Left ventricle myocardium inferior (tissue), 1 donor: ENCODE measurements around the gene KRT85. TPM values are rescaled to one million over a fixed set of nuclear protein-coding genes. Genes with fewer than 3 reads are reported as not detected.

Experiments used
- DNase-seq: peaks from one replicate; pipeline ENCODE4 v3.0.0-alpha.2; 2020
- H3K27ac ChIP-seq: fragments of 200-600 bp; replicated peaks from 2 replicates; pipeline ENCODE4 v1.8.0; 2021
- H3K27me3 ChIP-seq: fragments of 200-600 bp; 2 replicates; pipeline ENCODE4 v1.8.0; 2021; ENCODE audit warnings: low read depth
- H3K36me3 ChIP-seq: fragments of 200-600 bp; 2 replicates; pipeline ENCODE4 v1.8.0; 2021
- H3K4me1 ChIP-seq: fragments of 200-600 bp; 2 replicates; pipeline ENCODE4 v1.8.0; 2021
- H3K4me3 ChIP-seq: fragments of 200-600 bp; 2 replicates; pipeline ENCODE4 v1.8.0; 2021; ENCODE audit warnings: mild to moderate bottlenecking, moderate library complexity
- H3K9me3 ChIP-seq: fragments of 200-600 bp; replicated peaks from 2 replicates; pipeline ENCODE4 v1.8.0; 2021
- intact Hi-C: fragments of 100-400 bp; cut with micrococcal nuclease; formaldehyde crosslinking; loops from one replicate; pipeline ENCODE4 v1.11.0; 2022
- total RNA-seq: library from RNA; stranded (reverse); fragmentation: NEBNext Ultra II Directional; extraction: Animal tissue kit (Norgen Biotek cat#: 25700); gene quantifications from one replicate; pipeline ENCODE4 v1.2.1, GENCODE V29; 2021
- TF ChIP-seq, protein P1 (sequence below): fragments of 200-600 bp; IDR thresholded peaks from 2 replicates; pipeline ENCODE4 v1.8.0; 2021; ENCODE audit warnings: antibody characterized with exemption, mild to moderate bottlenecking, borderline replicate concordance
- donor health status: DM: no; HTN: yes; CAD: no; lungs with severe emphysema.

KRT85 gene
- total RNA-seq, 1 donor from 2014 or later, result not detected

GRCh38 chr12:52351196-52352059, 15.9 kb downstream of the KRT85 start:
- peaks cover 54% of the 10 kb centered on the region for H3K27me3 ChIP-seq
- no peak overlapping the region for H3K4me3 ChIP-seq
- no peaks in the 10 kb centered on the region for H3K36me3 ChIP-seq
- peaks cover 20% of the 10 kb centered on the region for H3K4me1 ChIP-seq
- H3K9me3 ChIP-seq, result no peaks in the 10 kb centered on the region
- intact Hi-C loops, result no loop called here
- DNase-seq, result peak; percentile 50
- TF ChIP-seq, protein P1, sequence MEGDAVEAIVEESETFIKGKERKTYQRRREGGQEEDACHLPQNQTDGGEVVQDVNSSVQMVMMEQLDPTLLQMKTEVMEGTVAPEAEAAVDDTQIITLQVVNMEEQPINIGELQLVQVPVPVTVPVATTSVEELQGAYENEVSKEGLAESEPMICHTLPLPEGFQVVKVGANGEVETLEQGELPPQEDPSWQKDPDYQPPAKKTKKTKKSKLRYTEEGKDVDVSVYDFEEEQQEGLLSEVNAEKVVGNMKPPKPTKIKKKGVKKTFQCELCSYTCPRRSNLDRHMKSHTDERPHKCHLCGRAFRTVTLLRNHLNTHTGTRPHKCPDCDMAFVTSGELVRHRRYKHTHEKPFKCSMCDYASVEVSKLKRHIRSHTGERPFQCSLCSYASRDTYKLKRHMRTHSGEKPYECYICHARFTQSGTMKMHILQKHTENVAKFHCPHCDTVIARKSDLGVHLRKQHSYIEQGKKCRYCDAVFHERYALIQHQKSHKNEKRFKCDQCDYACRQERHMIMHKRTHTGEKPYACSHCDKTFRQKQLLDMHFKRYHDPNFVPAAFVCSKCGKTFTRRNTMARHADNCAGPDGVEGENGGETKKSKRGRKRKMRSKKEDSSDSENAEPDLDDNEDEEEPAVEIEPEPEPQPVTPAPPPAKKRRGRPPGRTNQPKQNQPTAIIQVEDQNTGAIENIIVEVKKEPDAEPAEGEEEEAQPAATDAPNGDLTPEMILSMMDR, result no peak
- no peak overlapping the region for H3K27ac ChIP-seq

DNA sequence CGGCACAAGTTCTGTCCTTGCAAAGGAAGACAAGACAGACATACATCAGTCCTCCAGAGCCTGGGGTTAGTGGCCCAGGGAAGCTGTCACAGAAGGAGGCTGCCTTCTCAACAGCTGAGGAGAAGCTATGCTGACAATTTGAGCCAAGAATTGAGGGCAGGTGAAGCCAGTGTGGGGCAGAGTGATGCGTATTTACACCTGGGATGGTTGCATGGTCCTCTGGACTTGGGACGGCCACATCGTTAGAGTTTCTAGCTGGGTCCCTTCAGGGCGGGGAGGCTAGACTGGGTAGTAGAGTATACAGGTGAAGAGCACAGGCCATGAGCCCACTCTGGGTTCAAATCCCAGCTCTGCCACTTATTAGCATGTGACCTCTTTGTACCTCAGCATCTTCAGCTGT, 16.5 kb downstream of the KRT85 start:
- no peak for DNase-seq
- no peak overlapping the region for H3K4me3 ChIP-seq
- intact Hi-C loops, result no loop called here
- peaks cover 26% of the 10 kb centered on the region for H3K4me1 ChIP-seq
- peaks cover 48% of the 10 kb centered on the region for H3K27me3 ChIP-seq
- TF ChIP-seq, protein P1, result no peak
- H3K27ac ChIP-seq, result no peak overlapping the region
- no peaks in the 10 kb centered on the region for H3K36me3 ChIP-seq
- no peaks in the 10 kb centered on the region for H3K9me3 ChIP-seq

DNA sequence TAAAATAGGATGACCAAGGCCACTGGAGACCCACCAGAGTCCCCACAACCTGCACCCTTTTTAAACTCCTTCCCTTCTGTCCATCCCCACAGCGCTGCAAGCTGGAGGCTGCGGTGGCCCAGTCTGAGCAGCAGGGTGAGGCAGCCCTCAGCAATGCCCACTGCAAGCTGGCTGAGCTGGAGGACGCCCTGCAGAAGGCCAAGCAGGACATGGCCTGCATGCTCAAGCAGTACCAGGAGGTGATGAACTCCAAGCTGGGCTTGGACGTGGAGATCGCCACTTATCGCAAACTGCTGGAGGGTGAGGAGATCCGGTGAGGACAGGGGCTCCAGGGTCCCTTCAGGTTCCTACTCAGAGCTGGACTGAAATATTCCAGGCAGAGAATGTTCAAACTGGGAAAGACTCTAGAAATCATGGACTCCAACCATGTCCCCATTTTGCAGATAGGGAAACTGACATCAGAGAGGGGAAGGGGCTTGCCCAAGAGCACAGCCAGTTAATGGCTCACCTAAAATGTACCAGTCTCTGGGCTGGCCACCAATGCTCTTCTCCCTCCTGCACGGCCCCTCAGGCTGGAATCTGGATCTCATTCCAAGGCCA, 17.2 kb downstream of the KRT85 start:
- no peak for DNase-seq
- Histone ChIP-seq H3K27ac (no peak overlapping the region), H3K4me3 (no peak overlapping the region), H3K9me3 (no peaks in the 10 kb centered on the region), H3K4me1 (peaks cover 27% of the 10 kb centered on the region), H3K27me3 (peaks cover 41% of the 10 kb centered on the region), H3K36me3 (no peaks in the 10 kb centered on the region)
- TF ChIP-seq, protein P1, result no peak
- intact Hi-C loops, result no loop called here

- Histone ChIP-seq H3K4me3 (no peak overlapping the region), H3K27me3 (peaks cover 39% of the 10 kb centered on the region), H3K9me3 (peaks cover under 1% of the 10 kb centered on the region), H3K36me3 (no peaks in the 10 kb centered on the region), H3K27ac (no peak overlapping the region), H3K4me1 (peaks cover 27% of the 10 kb centered on the region)
- intact Hi-C loops, result no loop called here
- TF ChIP-seq, protein P1, result no peak
- DNase-seq, result no peak
Observed at GRCh38 chr12:52349196-52349595, 18.1 kb downstream of the KRT85 start.

DNA sequence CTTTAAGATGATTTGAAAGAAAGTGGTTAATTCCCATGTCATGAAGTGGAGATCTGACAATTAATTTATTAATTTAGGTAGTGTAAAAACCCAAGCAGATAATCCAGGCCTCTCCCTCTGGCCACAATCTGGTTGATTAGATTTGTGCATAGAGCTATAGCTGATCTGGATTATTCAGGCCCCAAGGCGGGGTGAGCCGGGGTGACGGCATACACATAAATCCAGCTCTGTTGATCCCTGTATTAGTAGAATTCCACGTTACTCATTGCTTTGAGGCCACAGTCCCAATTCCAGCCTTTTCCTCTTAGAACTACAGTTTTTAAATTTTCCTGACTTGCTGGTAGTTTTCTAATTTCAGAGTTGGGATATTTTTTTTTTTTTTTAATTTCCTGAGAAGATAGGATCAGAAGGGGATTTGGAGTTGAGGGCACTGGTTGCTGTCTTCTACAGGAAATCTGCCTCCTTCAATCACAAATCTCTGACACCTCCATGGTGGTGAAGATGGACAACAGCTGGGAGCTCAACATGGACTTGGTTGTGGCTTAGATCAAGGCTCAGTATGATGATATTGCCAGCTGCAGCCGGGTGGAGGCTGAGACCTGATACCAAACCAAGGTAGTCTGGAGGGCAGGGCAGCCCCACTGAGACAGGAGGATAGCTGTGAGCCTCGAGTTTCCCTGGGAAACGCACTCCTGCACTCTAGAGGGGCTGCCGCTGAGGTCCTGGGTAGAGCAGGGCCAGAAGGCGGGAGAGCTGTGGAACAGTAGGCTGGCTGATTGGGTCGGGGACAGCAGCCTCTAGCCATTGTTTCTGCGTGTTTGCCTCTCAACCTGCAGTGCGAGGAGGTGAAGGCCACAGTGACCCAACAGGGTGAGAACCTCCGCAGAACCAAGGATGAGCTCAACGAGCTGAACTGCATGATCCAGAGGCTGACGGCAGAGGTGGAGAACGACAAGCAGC, 19.4 kb downstream of the KRT85 start:
- no peak overlapping the region for H3K4me3 ChIP-seq
- DNase-seq, result no peak
- no peak overlapping the region for H3K27ac ChIP-seq
- peaks cover 27% of the 10 kb centered on the region for H3K4me1 ChIP-seq
- TF ChIP-seq, protein P1, result no peak
- peaks cover 14% of the 10 kb centered on the region for H3K9me3 ChIP-seq
- intact Hi-C loops, result no loop called here
- peaks cover 29% of the 10 kb centered on the region for H3K27me3 ChIP-seq
- no peaks in the 10 kb centered on the region for H3K36me3 ChIP-seq
